ENCODE measurements around the gene PLXNA3.

The PLXNA3 gene

GRCh38 chrX:154458116-154458953 is at the start of gene PLXNA3:
Gene PLXNA3, plus strand, starts transcription at chrX:154458281. Its CDS starts 1,903 bp downstream, at chrX:154460184.
- DNase-seq: peak; percentile 76

- DNase-seq: no peak
These were observed 49.3 kb upstream of the PLXNA3 start for GRCh38 chrX:154408659-154409221.

GRCh38 chrX:154409222-154409871 is 48.7 kb upstream of the PLXNA3 start, which contains the start of gene DNASE1L1:
Gene DNASE1L1, minus strand, starts transcription at chrX:154409254. Its CDS starts 3,686 bp downstream, at chrX:154405568.
- peak; percentile 44 for DNase-seq

- DNase-seq: peak; percentile 67
These were observed 46.1 kb upstream of the PLXNA3 start for GRCh38 chrX:154411981-154412340.

DNA sequence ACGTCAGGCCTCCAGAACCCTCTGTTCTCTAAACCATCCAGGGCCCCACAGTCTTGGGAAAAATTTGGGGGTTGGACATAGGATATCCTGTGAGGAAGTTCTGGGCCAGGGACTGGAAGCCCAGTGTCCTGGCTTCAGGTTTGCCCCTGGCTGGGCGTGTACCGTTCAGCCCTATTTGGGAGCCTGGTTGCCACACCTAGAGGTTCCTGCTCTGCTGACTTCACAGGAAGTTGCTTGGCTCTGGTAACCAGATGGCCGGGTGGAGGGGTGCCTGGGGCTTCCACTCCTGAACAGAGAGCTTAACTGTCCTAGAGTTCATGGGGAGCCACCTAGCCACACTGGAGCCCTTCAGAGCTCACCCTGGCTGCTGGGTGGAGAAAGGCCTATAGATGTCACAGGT is 45.6 kb upstream of the PLXNA3 start:
- peak; percentile 62 for DNase-seq

GRCh38 chrX:154413142-154413541 is 44.9 kb upstream of the PLXNA3 start:
- DNase-seq: no peak

- DNase-seq: no peak
These were observed 40.9 kb upstream of the PLXNA3 start for GRCh38 chrX:154417157-154417556.

GRCh38 chrX:154419189-154419588 is 38.9 kb upstream of the PLXNA3 start:
- DNase-seq: no peak

DNA sequence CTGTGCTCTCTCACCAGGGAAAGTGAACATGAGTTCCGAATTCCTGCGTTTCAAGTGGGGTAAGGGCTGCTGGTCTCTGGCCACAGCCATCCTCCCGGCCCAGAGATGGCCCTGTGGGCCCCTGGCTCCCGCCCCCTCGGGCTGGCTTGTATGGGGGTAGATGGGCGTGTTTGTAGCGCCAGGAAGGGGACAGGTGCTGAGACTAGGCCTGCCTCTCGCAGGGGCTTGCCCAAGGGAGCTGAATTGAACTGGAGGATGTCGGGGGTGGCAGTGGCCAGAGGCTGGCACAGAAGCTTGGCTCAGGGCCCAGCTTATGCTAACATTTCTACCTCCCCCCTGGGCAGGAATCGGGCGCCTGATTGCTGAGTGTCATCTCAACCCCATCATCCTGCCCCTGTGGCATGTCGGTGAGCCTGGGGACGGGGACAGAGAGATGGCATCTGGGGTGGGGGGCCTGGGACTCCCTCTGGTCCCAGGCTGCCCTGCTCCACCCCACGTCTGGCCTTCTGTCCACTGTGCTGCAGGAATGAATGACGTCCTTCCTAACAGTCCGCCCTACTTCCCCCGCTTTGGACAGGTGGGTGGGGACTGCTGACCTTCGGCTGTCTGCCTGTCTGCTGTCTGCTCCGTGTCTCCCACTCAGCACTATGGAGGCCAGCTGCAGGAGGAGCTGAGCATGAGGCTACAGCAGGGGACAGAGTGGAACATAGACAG is 38.2 kb upstream of the PLXNA3 start:
- DNase-seq: no peak

- DNase-seq: no peak
These were observed 37.7 kb upstream of the PLXNA3 start for GRCh38 chrX:154420402-154420756.

DNA sequence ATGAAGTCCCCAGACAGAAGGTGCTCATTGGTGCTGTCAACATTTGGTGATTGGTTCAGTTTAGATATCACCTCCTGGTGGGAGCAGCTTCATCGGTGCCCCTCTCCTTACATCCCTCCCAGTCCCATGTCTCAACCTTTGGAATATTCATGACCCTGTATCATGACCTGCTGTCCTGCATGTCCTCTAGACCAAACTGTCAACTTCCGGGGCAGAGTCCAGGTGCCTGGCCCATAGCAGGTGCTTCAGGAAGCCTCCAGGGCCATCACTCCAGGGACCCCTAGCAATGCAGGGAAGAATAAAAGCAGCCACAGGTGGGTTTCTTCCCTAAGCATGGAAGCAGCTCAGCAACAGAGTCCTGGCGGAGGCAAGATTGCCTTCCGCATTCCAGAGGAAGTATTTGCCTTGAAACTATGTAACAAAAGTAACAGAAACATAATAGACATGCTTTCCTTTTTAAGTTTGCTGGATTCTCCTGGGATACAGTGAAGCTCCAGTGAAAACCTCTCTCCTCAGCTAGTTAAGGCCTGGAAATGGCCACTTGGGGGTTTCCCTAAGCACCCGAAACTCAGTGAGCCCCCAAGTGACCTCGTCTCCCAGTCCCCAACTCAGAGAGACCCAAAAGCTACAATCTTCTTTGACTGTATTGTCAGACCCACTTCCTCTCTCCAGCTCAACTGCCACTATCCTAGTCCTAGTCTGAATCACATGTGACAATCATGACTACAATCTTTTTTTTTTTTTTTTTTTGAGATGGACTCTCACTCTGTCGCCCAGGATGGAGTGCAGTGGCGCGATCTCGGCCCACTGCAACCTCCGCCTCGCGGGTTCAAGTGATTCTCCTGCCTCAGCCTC is 30.9 kb upstream of the PLXNA3 start:
- DNase-seq: no peak

DNA sequence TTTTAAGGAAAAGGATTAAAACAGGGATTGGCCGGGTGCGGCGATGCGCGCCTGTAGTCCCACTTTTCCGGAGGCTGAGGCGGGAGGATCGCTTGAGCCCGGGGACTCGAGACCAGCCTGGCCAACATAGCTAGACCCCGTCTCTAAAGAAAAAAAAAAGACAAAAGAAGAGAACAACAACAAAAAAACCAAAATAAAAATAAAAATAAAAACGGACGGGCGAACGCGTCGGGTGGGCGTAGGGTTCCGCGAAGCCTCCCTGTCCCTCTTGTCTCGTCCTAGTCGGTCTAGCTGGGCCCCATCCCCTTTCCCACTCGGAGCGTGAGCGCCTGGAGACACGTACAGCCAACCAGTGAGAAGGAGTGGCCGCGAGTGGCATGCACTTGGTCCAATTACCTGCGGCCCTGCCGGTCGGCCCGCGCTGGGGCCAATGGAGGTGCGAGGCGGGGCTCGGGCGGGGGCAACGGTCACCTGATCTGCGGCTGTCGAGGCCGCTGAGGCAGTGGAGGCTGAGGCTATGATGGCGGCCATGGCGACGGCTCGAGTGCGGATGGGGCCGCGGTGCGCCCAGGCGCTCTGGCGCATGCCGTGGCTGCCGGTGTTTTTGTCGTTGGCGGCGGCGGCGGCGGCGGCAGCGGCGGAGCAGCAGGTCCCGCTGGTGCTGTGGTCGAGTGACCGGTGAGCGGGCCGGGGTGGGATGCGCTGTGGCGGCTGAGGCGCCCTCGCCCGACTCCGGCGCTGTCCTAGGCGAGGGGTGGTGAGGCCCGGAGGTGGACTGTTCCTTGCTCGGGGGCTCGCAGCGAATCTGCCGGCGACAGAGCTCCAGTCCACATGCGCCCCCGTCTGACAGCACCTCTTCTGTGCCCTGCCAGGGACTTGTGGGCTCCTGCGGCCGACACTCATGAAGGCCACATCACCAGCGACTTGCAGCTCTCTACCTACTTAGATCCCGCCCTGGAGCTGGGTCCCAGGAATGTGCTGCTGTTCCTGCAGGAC is 29.6 kb upstream of the PLXNA3 start, which contains the start of gene ATP6AP1:
ATP6AP1 (plus strand) TSS at position 502 of the 996 bp plus-strand sequence; CDS start at position 518, 16 bp downstream.
- peak; percentile 89 for DNase-seq

- DNase-seq: no peak
These were observed 28.4 kb upstream of the PLXNA3 start for GRCh38 chrX:154429711-154430110.

DNA sequence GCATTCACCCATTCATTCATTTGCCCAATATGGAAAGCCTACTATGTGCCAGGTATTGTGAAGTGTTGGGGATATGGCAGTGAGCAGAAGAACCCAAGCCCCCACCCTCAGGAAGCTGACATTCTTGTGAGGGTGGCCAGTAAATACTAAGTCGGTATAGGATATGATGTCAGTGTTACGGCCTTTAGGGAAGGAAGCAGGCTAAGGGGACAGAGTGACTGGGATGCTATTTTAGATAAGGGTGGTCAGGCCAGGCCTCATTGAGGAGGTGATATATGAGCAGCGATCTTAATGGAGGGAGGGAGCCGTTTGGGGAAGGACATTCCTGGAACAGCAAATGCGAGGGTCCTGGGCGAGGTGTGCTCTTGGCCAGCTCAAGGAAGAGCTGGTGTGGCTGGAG is 27.6 kb upstream of the PLXNA3 start:
- no peak for DNase-seq

GRCh38 chrX:154430916-154431315 is 27.2 kb upstream of the PLXNA3 start:
- no peak for DNase-seq

DNA sequence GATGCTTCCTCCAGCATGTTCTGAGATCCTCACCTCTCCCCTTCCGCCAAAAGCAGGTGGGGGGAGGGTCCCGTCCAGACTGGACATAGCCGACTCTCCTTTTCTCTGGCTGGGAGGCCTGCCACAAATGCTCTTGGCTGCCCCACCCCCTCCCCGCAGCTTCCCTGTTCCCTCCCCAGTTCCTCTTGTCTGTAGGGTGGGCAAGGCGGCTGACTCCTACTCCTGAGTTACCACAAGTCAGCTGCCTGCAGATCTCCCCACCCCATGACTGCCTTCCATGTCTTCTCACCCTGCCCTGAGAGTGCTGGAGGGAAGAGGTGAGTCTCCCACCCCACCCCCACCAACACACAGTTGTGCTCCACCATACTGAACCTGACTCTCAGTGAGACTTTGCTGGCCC is 26.7 kb upstream of the PLXNA3 start:
- DNase-seq: no peak

GRCh38 chrX:154432210-154432609 is 25.9 kb upstream of the PLXNA3 start:
- no peak for DNase-seq

DNA sequence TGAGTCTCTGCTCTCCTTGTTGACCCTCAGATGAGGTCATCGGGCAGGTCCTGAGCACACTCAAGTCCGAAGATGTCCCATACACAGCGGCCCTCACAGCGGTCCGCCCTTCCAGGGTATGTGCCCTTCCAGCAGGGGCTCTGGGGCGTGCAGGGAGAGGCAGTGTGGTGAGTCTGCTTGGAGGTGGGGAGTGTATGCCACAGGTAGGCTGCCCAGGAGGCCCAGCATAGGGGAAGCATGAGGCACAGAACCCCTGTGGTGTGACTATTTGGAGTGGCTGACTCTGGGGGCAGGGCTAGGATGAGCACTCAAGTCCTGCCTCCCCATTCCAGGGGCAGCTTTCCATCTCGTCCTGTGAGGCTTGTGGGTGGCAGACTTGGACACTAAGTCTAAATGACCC is 24.5 kb upstream of the PLXNA3 start:
- no peak for DNase-seq

DNA sequence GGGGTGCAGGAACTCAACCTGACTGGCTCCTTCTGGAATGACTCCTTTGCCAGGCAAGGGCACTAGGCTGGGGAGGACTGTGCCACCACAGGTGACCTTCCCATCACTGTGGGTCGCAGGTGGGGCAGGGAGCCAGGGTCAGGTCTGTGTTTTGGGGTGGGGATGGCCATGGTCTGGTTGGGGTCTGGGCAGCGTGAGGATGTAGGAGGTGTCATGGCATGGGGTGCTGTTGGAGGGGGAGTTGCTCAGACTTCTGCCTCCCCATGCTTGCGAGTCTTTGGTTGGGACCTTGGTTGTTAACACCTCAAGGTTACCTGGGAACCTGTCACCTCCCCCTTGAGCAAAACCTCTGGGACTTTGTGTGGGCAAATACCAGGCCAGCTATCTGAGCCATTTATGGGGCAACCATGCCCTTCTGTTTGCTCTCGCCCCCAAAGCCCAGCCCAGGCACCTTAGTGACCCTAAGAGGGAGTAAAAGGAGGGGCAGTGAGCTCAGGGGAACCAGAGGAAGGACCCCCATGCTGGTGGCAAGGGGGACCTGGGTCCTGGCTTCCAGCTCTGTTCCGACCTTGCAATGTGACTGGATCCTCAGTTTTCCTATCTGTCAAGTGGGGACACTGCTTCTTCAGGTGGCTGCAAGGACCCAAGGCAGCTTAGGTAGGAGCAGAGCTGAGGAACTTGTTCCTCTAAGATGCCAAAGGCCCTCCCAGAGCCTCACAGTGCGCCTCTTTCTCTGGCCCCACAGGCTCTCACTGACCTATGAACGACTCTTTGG is 23.5 kb upstream of the PLXNA3 start:
- no peak for DNase-seq

- no peak for DNase-seq
These were observed 22.8 kb upstream of the PLXNA3 start for GRCh38 chrX:154435171-154435733.

All from CD4-positive, alpha-beta T cell treated with Interleukin-17A for 4 hours (primary cell).